ENCODE data around the gene XDH. TPM values are rescaled to one million over a fixed set of nuclear protein-coding genes. Genes with fewer than 3 reads are reported as not detected.

Gene XDH
- polyA plus RNA-seq, 3 donors = 0.14 to 0.62 (median 0.31) TPM

- DNase-seq = no peak
These were observed 10.2 kb downstream of the XDH start for GRCh38 chr2:31404302-31404701.

GRCh38 chr2:31402388-31402787 lies 12.2 kb downstream of the XDH start:
- DNase-seq = no peak

GRCh38 chr2:31401580-31401979 lies 13.0 kb downstream of the XDH start:
- DNase-seq = no peak

GRCh38 chr2:31398881-31399280 lies 15.7 kb downstream of the XDH start:
- no peak for DNase-seq

- DNase-seq = no peak
These were observed 17.4 kb downstream of the XDH start for GRCh38 chr2:31397094-31397493.

- DNase-seq = no peak
These were observed 24.2 kb downstream of the XDH start for GRCh38 chr2:31390324-31390723.

- no peak for DNase-seq
These were observed 25.8 kb downstream of the XDH start for GRCh38 chr2:31388736-31389135.

GRCh38 chr2:31387850-31388249 lies 26.7 kb downstream of the XDH start:
- DNase-seq = no peak

GRCh38 chr2:31386648-31387047 lies 27.9 kb downstream of the XDH start:
- DNase-seq = no peak

GRCh38 chr2:31386172-31386571 lies 28.4 kb downstream of the XDH start:
- no peak for DNase-seq

GRCh38 chr2:31384771-31385276 lies 29.7 kb downstream of the XDH start:
- no peak for DNase-seq

GRCh38 chr2:31384351-31384750 lies 30.2 kb downstream of the XDH start:
- no peak for DNase-seq

- no peak for DNase-seq
These were observed 30.9 kb downstream of the XDH start for GRCh38 chr2:31383471-31384153.

GRCh38 chr2:31382452-31383120 lies 32.0 kb downstream of the XDH start:
- no peak for DNase-seq

GRCh38 chr2:31381601-31382000 lies 32.9 kb downstream of the XDH start:
- DNase-seq = no peak

GRCh38 chr2:31380243-31380642 lies 34.3 kb downstream of the XDH start:
- DNase-seq = no peak

GRCh38 chr2:31379747-31380146 lies 34.8 kb downstream of the XDH start:
- no peak for DNase-seq

- DNase-seq = no peak
These were observed 35.6 kb downstream of the XDH start for GRCh38 chr2:31378791-31379501.

- no peak for DNase-seq
These were observed 36.2 kb downstream of the XDH start for GRCh38 chr2:31378389-31378788.

GRCh38 chr2:31373127-31373526 lies 41.4 kb downstream of the XDH start:
- DNase-seq = no peak

- DNase-seq = no peak
These were observed 42.4 kb downstream of the XDH start for GRCh38 chr2:31372097-31372496.

GRCh38 chr2:31371691-31372090 lies 42.9 kb downstream of the XDH start:
- DNase-seq = no peak

GRCh38 chr2:31366733-31367132 lies 47.8 kb downstream of the XDH start:
- no peak for DNase-seq
